ENCODE measurements around the gene IGFBPL1.

GRCh38 chr9:38439291-38439915, 15.1 kb upstream of the IGFBPL1 start:
- TF ChIP-seq, protein P1, sequence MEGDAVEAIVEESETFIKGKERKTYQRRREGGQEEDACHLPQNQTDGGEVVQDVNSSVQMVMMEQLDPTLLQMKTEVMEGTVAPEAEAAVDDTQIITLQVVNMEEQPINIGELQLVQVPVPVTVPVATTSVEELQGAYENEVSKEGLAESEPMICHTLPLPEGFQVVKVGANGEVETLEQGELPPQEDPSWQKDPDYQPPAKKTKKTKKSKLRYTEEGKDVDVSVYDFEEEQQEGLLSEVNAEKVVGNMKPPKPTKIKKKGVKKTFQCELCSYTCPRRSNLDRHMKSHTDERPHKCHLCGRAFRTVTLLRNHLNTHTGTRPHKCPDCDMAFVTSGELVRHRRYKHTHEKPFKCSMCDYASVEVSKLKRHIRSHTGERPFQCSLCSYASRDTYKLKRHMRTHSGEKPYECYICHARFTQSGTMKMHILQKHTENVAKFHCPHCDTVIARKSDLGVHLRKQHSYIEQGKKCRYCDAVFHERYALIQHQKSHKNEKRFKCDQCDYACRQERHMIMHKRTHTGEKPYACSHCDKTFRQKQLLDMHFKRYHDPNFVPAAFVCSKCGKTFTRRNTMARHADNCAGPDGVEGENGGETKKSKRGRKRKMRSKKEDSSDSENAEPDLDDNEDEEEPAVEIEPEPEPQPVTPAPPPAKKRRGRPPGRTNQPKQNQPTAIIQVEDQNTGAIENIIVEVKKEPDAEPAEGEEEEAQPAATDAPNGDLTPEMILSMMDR (IDR thresholded peaks at IDR 0.05): no peak
- no peak for TF ChIP-seq POLR2A (IDR thresholded peaks at IDR 0.05)
